ENCODE results near the gene STIMATE. TPM values are rescaled to one million over a fixed set of nuclear protein-coding genes. Genes with fewer than 3 reads are reported as not detected.
A peak's percentile ranks its signal among the peaks of the same experiment; 100 is the strongest.

Gene STIMATE
- total RNA-seq, 2 experiments from 2014 or later = 18.1 to 19.0 TPM

DNA sequence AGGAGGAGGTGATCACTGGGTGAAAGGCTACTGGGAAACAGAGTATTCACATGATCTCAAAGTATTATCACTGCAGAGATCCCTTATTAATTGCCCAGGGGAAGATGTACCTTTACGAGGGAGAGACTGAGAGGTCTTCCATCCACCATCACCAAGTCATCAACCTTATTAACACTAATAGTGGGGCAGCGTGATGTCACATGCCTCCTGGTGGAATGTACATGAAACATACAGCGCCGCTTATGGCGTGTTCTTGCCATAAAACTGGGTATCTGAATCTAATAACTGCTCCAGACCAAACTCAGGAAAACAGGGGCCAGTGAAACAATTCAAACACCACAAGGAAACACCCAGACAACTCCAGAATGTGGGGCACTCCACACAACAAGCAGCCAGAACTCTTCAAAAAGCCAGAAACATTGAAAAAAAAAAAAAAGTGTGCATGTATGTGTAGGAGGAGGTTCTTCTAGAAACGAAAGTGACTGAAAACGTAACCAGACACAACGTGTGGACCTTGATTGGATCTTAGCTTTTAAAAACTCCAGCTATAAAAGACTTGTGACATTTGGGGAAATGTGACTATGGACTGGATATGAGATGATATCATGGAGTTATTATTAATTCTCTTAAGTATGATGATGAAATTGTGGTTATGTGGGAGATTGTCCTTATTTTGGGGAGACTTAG is 4.6 kb downstream of the STIMATE start:
- H3K79me2 ChIP-seq (ENCODE audit: insufficient read depth, low read depth, low read length) = peaks cover 5% of the 10 kb centered on the region; the same call in 1 of the 2 replicates
- POLR2A ChIA-PET = interaction anchor here (0.7 kb wide), 1 partner anchor 133 kb away, joined by 3 read pairs; no protein-coding TSS in a partner anchor
- CTCF ChIA-PET (ENCODE audit: unreplicated experiment) = no interaction called here
- H3K4me2 ChIP-seq (ENCODE audit: low read length) = peak overlapping the region; percentile 23; the same call in 1 of the 2 replicates
- H3K4me1 ChIP-seq (ENCODE audit: insufficient read depth, low read length, poor library complexity, severe bottlenecking) = peaks cover 16% of the 10 kb centered on the region
- no TSS peak for BruUV-seq (replicated peaks)
- no peaks in the 10 kb centered on the region for H3K9me3 ChIP-seq (ENCODE audit: low read length)
- no peak overlapping the region for H3K4me3 ChIP-seq (ENCODE audit: low read depth, low read length, poor library complexity, severe bottlenecking)
- no peak overlapping the region for H3K27ac ChIP-seq (ENCODE audit: low read depth, low read length, poor library complexity, severe bottlenecking)
- no peak for DNase-seq (ENCODE audit: low spot score)
- intact Hi-C loops (cut with micrococcal nuclease; ENCODE audit: unreplicated experiment) = no loop called here
- H2AFZ ChIP-seq (ENCODE audit: low read length) = no peak overlapping the region
- TF ChIP-seq EZH2phosphoT487 (IDR thresholded peaks at IDR 0.05; ENCODE audit: borderline replicate concordance, low read depth, low read length) = no peak
- TF ChIP-seq, protein P1, sequence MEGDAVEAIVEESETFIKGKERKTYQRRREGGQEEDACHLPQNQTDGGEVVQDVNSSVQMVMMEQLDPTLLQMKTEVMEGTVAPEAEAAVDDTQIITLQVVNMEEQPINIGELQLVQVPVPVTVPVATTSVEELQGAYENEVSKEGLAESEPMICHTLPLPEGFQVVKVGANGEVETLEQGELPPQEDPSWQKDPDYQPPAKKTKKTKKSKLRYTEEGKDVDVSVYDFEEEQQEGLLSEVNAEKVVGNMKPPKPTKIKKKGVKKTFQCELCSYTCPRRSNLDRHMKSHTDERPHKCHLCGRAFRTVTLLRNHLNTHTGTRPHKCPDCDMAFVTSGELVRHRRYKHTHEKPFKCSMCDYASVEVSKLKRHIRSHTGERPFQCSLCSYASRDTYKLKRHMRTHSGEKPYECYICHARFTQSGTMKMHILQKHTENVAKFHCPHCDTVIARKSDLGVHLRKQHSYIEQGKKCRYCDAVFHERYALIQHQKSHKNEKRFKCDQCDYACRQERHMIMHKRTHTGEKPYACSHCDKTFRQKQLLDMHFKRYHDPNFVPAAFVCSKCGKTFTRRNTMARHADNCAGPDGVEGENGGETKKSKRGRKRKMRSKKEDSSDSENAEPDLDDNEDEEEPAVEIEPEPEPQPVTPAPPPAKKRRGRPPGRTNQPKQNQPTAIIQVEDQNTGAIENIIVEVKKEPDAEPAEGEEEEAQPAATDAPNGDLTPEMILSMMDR (conservative IDR thresholded peaks at IDR 0.05; ENCODE audit: low read length) = peak; percentile 47
- H3K9me2 ChIP-seq (ENCODE audit: insufficient read depth, low read length) = no peaks in the 10 kb centered on the region
- peaks cover 5% of the 10 kb centered on the region; the same call in 1 of the 2 replicates for H3K36me3 ChIP-seq (ENCODE audit: insufficient read depth, low read length)
- H4K20me1 ChIP-seq (ENCODE audit: insufficient read depth, low read length) = 0 out of 2 replicates have a peak, but pooled peaks cover 9% of the 10 kb centered on the region

DNA sequence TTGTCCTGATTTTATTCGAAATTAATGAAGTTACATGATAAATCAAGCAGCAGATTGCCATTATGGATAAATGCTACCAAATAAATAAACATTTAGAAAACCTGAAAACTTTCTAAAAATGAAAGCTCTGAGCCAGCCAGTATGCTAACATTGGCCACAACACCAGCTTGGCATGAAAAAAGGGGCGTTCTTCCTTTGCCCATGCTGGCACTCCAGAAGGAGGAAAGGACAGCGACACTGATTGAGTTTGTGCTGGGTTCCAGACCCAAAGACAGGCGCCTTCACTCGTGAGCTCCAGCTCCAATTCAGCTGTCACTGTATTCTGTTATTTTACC is 5.1 kb downstream of the STIMATE start:
- peaks cover 14% of the 10 kb centered on the region for H3K4me1 ChIP-seq (ENCODE audit: insufficient read depth, low read length, poor library complexity, severe bottlenecking)
- H3K79me2 ChIP-seq (ENCODE audit: insufficient read depth, low read depth, low read length) = peaks cover 5% of the 10 kb centered on the region; the same call in 1 of the 2 replicates
- TF ChIP-seq EZH2phosphoT487 (IDR thresholded peaks at IDR 0.05; ENCODE audit: borderline replicate concordance, low read depth, low read length) = no peak
- TF ChIP-seq, protein P1 (conservative IDR thresholded peaks at IDR 0.05; ENCODE audit: low read length) = no peak
- intact Hi-C loops (cut with micrococcal nuclease; ENCODE audit: unreplicated experiment) = no loop called here
- H4K20me1 ChIP-seq (ENCODE audit: insufficient read depth, low read length) = 0 out of 2 replicates have a peak, but pooled peaks cover 9% of the 10 kb centered on the region
- peaks cover 5% of the 10 kb centered on the region; the same call in 1 of the 2 replicates for H3K36me3 ChIP-seq (ENCODE audit: insufficient read depth, low read length)
- H2AFZ ChIP-seq (ENCODE audit: low read length) = no peak overlapping the region
- POLR2A ChIA-PET = interaction anchor here (0.6 to 0.7 kb wide), 2 partner anchors 15 to 134 kb away, joined by 3 read pairs; no protein-coding TSS in a partner anchor
- no TSS peak for BruUV-seq (replicated peaks)
- CTCF ChIA-PET (ENCODE audit: unreplicated experiment) = no interaction called here
- no peaks in the 10 kb centered on the region for H3K9me2 ChIP-seq (ENCODE audit: insufficient read depth, low read length)
- H3K27ac ChIP-seq (ENCODE audit: low read depth, low read length, poor library complexity, severe bottlenecking) = no peak overlapping the region
- DNase-seq (ENCODE audit: low spot score) = no peak
- H3K9me3 ChIP-seq (ENCODE audit: low read length) = no peaks in the 10 kb centered on the region
- H3K4me2 ChIP-seq (ENCODE audit: low read length) = peak overlapping the region; percentile 23; the same call in 1 of the 2 replicates
- H3K4me3 ChIP-seq (ENCODE audit: low read depth, low read length, poor library complexity, severe bottlenecking) = no peak overlapping the region

DNA sequence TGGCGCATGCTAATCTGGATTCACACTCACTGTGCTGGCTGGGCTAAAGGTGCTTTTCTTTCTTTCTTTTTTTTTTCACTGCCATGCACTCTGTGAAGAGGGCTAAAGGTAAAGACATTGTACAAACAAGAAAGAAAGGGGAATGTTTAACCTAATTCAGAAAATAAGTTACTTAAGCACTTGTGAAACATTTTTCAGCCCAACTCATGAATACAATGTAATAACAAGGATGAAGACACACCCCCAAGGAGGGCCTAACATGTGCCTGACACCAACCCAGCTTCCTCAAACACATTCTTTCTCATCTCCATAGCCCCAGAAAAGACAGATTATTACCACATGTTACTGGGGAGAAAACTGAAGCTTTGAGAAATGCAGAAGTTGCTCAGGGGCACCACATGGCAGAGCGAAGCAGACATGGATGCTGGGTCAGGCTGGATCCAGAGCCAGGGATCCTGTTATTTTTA is 5.7 kb downstream of the STIMATE start:
- POLR2A ChIA-PET = interaction anchor here (0.6 to 0.7 kb wide), 2 partner anchors 15 to 135 kb away, joined by 3 read pairs; no protein-coding TSS in a partner anchor
- H3K36me3 ChIP-seq (ENCODE audit: insufficient read depth, low read length) = peaks cover 8% of the 10 kb centered on the region; the same call in 1 of the 2 replicates
- no peak overlapping the region for H3K27ac ChIP-seq (ENCODE audit: low read depth, low read length, poor library complexity, severe bottlenecking)
- no peak overlapping the region for H3K4me3 ChIP-seq (ENCODE audit: low read depth, low read length, poor library complexity, severe bottlenecking)
- no peaks in the 10 kb centered on the region for H3K9me2 ChIP-seq (ENCODE audit: insufficient read depth, low read length)
- H3K4me1 ChIP-seq (ENCODE audit: insufficient read depth, low read length, poor library complexity, severe bottlenecking) = peaks cover 12% of the 10 kb centered on the region
- H2AFZ ChIP-seq (ENCODE audit: low read length) = no peak overlapping the region
- 0 out of 2 replicates have a peak, but pooled peaks cover 9% of the 10 kb centered on the region for H4K20me1 ChIP-seq (ENCODE audit: insufficient read depth, low read length)
- no peak overlapping the region for H3K4me2 ChIP-seq (ENCODE audit: low read length)
- TF ChIP-seq, protein P1 (conservative IDR thresholded peaks at IDR 0.05; ENCODE audit: low read length) = no peak
- TF ChIP-seq EZH2phosphoT487 (IDR thresholded peaks at IDR 0.05; ENCODE audit: borderline replicate concordance, low read depth, low read length) = no peak
- BruUV-seq (replicated peaks) = no TSS peak
- H3K9me3 ChIP-seq (ENCODE audit: low read length) = no peaks in the 10 kb centered on the region
- DNase-seq (ENCODE audit: low spot score) = no peak
- CTCF ChIA-PET (ENCODE audit: unreplicated experiment) = no interaction called here
- H3K79me2 ChIP-seq (ENCODE audit: insufficient read depth, low read depth, low read length) = peaks cover under 1% of the 10 kb centered on the region; the same call in 1 of the 2 replicates
- intact Hi-C loops (cut with micrococcal nuclease; ENCODE audit: unreplicated experiment) = no loop called here

Measured in OCI-LY7 (cell line).